Measurements from ENCODE around the gene SSH3. TPM values are rescaled to one million over a fixed set of nuclear protein-coding genes. Genes with fewer than 3 reads are reported as not detected.

The SSH3 gene
- total and polyA plus RNA-seq, 2 of the 8 experiments (the other 6 are each of a cell fraction or from before 2014, with no cell fraction given): 16.9 to 19.8 TPM

- H4K91ac ChIP-seq (replicated peaks; ENCODE audit: insufficient read length, low read length): no peak overlapping the region
- H3K56ac ChIP-seq (replicated peaks; ENCODE audit: insufficient read length, low read depth, low read length): no peak overlapping the region
- H3K27me3 ChIP-seq (replicated peaks in 1 of 4; ENCODE audit: control insufficient read depth in 3 of 4, extremely low read depth in 1 of 4, insufficient read depth in 3 of 4, low read length in 3 of 4): peaks cover 0 to 11% (median 7%) of the 10 kb centered on the region in 4 experiments; a peak in 5 of 7 replicates
- H2BK20ac ChIP-seq (ENCODE audit: low read length): no peak overlapping the region
- H4K8ac ChIP-seq (ENCODE audit: extremely low read depth, insufficient read depth, low read length): peak overlapping the region; percentile 63
- peaks cover 0 to 12% (median 11%) of the 10 kb centered on the region in 4 experiments; a peak in 5 of 7 replicates for H3K4me1 ChIP-seq (replicated peaks in 1 of 4; ENCODE audit: control insufficient read depth in 3 of 4, insufficient read depth in 4 of 4, low read length in 3 of 4)
- H4K5ac ChIP-seq (ENCODE audit: insufficient read length, low read depth, low read length): no peak overlapping the region
- H3K23me2 ChIP-seq (ENCODE audit: low read depth, low read length): peaks cover 16% of the 10 kb centered on the region; the same call in 1 of the 2 replicates
- no peak overlapping the region for H2AFZ ChIP-seq (ENCODE audit: low read length)
- H3K36me3 ChIP-seq (ENCODE audit: control insufficient read depth in 2 of 4, insufficient read depth in 4 of 4, low read length in 3 of 4): peaks cover 0 to 3% (median 0%) of the 10 kb centered on the region in 4 experiments; a peak in 2 of 8 replicates
- peaks cover 0 to 7% of the 10 kb centered on the region in 2 experiments for H4K20me1 ChIP-seq (replicated peaks in 1 of 2; ENCODE audit: control insufficient read depth in 1 of 2, insufficient read depth in 2 of 2, low read length in 2 of 2)
- H3K79me1 ChIP-seq (ENCODE audit: low read depth, low read length): no peaks in the 10 kb centered on the region
- H3K14ac ChIP-seq (ENCODE audit: insufficient read length): no peak overlapping the region
- WGBS, 2 experiments (ENCODE audit: extremely low coverage in 1 of 2, insufficient coverage in 1 of 2, insufficient read length in 1 of 2, insufficient replicate concordance in 2 of 2, low coverage in 1 of 2, low lambda C conversion rate in 2 of 2, missing lambda C conversion rate in 1 of 2): 87% methylated on average over 16 of the region's 19 CpGs; no CpG with 5 or more reads in 1 of the 2 experiments
- POLR2A ChIA-PET (ENCODE audit: partially characterized antibody): interaction anchor here (0.6 to 1.4 kb wide), 2 partner anchors 31 to 68 kb away, joined by 3 to 4 read pairs; no protein-coding TSS in a partner anchor
- no peak overlapping the region for H3K4ac ChIP-seq (replicated peaks; ENCODE audit: insufficient read length, low read depth, low read length)
- H2BK5ac ChIP-seq (ENCODE audit: low read depth, low read length): no peak overlapping the region
- H3K9me3 ChIP-seq (ENCODE audit: insufficient read depth in 2 of 2, low read depth in 1 of 2, low read length in 1 of 2): no peaks in the 10 kb centered on the region
- no peak overlapping the region for H2BK15ac ChIP-seq (ENCODE audit: low read length)
- H3K79me2 ChIP-seq (ENCODE audit: control insufficient read depth in 1 of 2, insufficient read depth in 2 of 2, low read length in 2 of 2): no peaks in the 10 kb centered on the region
- no peak overlapping the region for H3K27ac ChIP-seq (ENCODE audit: low read depth, low read length)
- no peak for FAIRE-seq
- H2AK5ac ChIP-seq (ENCODE audit: low read depth, low read length): no peak overlapping the region
- CTCF ChIA-PET (ENCODE audit: partially characterized antibody): interaction anchor here (1.2 to 3.9 kb wide), 4 partner anchors 11 to 75 kb away, joined by 3 to 12 read pairs (median 8); no protein-coding TSS in a partner anchor
- no peak overlapping the region for H3K9ac ChIP-seq (replicated peaks in 1 of 4; ENCODE audit: extremely low read depth in 1 of 4, low read depth in 3 of 4, low read length in 3 of 4)
- no peak overlapping the region for H3K4me3 ChIP-seq (ENCODE audit: extremely low read depth in 1 of 4, insufficient read depth in 2 of 4, low read depth in 3 of 4, low read length in 4 of 4)
- TF ChIP-seq YY1 (IDR thresholded peaks at IDR 0.05; ENCODE audit: low read depth, low read length): no peak
- no peak for TF ChIP-seq SIN3A (conservative IDR thresholded peaks at IDR 0.05 in 1 of 2, IDR thresholded peaks at IDR 0.05 in 1 of 2; ENCODE audit: low read depth in 1 of 2, low read length in 2 of 2)
- TF ChIP-seq SAP30 (IDR thresholded peaks at IDR 0.05; ENCODE audit: insufficient read depth, insufficient replicate concordance, low read length): no peak
- no peak for TF ChIP-seq RBBP5 (IDR thresholded peaks at IDR 0.05; ENCODE audit: borderline replicate concordance, low read depth, low read length)
- no peak for TF ChIP-seq HDAC6 (IDR thresholded peaks at IDR 0.05; ENCODE audit: low read depth, low read length)
- no peak for TF ChIP-seq CTBP2 (IDR thresholded peaks at IDR 0.05; ENCODE audit: borderline replicate concordance, insufficient read depth, insufficient read length, low read length)
- H3K23ac ChIP-seq (ENCODE audit: insufficient read length): no peak overlapping the region
- no peak overlapping the region for H3K4me2 ChIP-seq (ENCODE audit: insufficient read depth in 1 of 2, low read depth in 2 of 2, low read length in 2 of 2)
- DNase-seq (ENCODE audit: low read depth in 1 of 2, low spot score in 2 of 2): no peak
- H2BK120ac ChIP-seq (replicated peaks; ENCODE audit: low read depth, low read length): no peak overlapping the region
- no peak overlapping the region for H3K18ac ChIP-seq (ENCODE audit: extremely low read depth, low read length)
- H2BK12ac ChIP-seq (ENCODE audit: low read depth, low read length): 0 out of 2 replicates have a peak overlapping the region, but pooled peaks have one; percentile 17
These were observed 3.6 kb downstream of the SSH3 start for GRCh38 chr11:67306769-67307544.
